Measurements from ENCODE around the gene MACROD2.

The MACROD2 gene

DNA sequence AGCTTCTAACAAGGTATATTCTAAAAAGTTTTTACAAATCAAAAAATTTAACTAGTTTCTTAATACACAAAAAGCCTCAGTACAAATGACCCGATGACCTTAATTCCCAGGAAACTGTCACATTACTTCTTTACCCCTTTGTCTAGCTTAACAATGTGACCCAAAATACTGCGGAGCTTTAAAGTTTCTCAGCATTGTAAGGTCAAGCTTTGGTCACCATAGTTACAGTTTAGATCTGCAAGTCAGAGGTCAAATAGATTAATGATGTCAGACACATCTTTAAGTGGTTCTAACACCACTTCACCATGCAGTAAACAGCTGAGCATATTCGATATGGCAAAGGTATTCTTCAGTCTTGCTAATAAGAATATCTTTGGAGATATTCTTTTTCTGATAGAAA lies 378.9 kb downstream of the MACROD2 start:
- no peaks in the 10 kb centered on the region for H3K36me3 ChIP-seq (ENCODE audit: insufficient read depth, insufficient read length, low read length)
- DNase-seq (ENCODE audit: low read depth, low spot score) = no peak
- H3K9ac ChIP-seq (ENCODE audit: insufficient read length, low read depth) = no peak overlapping the region
- no peaks in the 10 kb centered on the region for H3K27me3 ChIP-seq (ENCODE audit: insufficient read depth, insufficient read length)
- no peak overlapping the region for H3K4me3 ChIP-seq (ENCODE audit: insufficient read length, low read depth)
- no peak for TF ChIP-seq YY1 (IDR thresholded peaks at IDR 0.05; ENCODE audit: insufficient read depth, insufficient read length)
- no peak for TF ChIP-seq ZNF274 (IDR thresholded peaks at IDR 0.05; ENCODE audit: low read depth, low read length)
- no peak for TF ChIP-seq SUZ12 (IDR thresholded peaks at IDR 0.05; ENCODE audit: extremely low read depth, insufficient read depth, insufficient read length)
- no peaks in the 10 kb centered on the region for H3K9me3 ChIP-seq (ENCODE audit: insufficient read depth, low read length)
- H3K4me1 ChIP-seq (ENCODE audit: insufficient read depth, insufficient read length) = peaks cover 2% of the 10 kb centered on the region

DNA sequence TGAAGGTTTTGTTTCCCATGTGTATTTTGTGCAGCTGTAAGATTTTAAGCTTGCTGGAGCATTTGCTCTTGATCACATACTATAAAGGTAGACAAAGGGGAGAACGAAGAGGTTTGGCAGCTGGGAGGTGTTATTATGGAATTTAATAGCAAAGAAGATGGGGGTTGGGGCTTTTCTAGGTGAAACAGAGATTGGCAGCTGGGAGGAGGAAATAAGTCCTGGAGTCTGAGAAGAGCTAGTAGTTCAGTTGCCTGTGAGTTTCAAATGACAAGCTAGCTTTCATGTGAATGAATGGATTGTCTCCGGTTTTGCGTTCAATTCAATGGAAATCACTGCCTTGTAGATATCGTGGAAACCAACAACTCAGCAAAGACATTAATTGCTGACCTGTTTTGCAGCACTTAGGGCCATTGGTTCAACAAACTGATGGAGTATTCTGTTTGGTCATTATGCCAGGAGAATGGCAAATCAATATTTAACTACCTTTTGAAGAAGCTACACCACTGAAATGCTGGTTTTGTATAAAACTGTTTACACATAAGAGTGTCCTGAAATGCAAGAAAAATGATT lies 380.2 kb downstream of the MACROD2 start:
- TF ChIP-seq YY1 (IDR thresholded peaks at IDR 0.05; ENCODE audit: insufficient read depth, insufficient read length) (no peak), ZNF274 (IDR thresholded peaks at IDR 0.05; ENCODE audit: low read depth, low read length) (no peak), SUZ12 (IDR thresholded peaks at IDR 0.05; ENCODE audit: extremely low read depth, insufficient read depth, insufficient read length) (no peak)
- no peak for DNase-seq (ENCODE audit: low read depth, low spot score)
- Histone ChIP-seq H3K36me3 (ENCODE audit: insufficient read depth, insufficient read length, low read length) (no peaks in the 10 kb centered on the region), H3K9me3 (ENCODE audit: insufficient read depth, low read length) (no peaks in the 10 kb centered on the region), H3K27me3 (ENCODE audit: insufficient read depth, insufficient read length) (no peaks in the 10 kb centered on the region), H3K9ac (ENCODE audit: insufficient read length, low read depth) (no peak overlapping the region), H3K4me1 (ENCODE audit: insufficient read depth, insufficient read length) (peaks cover 2% of the 10 kb centered on the region), H3K4me3 (ENCODE audit: insufficient read length, low read depth) (no peak overlapping the region)

DNA sequence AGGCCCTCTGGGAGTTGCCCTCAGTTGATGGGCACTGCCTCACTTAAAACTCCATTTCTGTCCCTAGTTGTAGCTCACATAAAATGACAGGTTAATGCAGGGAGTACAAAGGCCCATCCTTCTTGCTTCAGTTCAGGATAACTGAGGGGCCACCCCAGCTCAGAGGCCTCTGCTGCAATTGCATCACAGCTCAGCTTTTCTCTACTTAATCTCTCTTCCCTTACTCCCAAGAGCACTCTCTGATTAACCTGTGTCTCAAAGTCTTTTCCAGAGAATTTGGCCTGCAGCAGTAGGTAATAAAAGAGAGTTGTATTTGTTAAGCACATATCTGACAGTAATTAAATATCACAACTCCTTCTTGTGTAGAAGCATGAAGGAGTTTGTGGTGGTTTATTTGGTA lies 383.0 kb downstream of the MACROD2 start:
- no peak for DNase-seq (ENCODE audit: low read depth, low spot score)
- Histone ChIP-seq H3K36me3 (ENCODE audit: insufficient read depth, insufficient read length, low read length) (no peaks in the 10 kb centered on the region), H3K9ac (ENCODE audit: insufficient read length, low read depth) (no peak overlapping the region), H3K27me3 (ENCODE audit: insufficient read depth, insufficient read length) (no peaks in the 10 kb centered on the region), H3K9me3 (ENCODE audit: insufficient read depth, low read length) (no peaks in the 10 kb centered on the region), H3K4me1 (ENCODE audit: insufficient read depth, insufficient read length) (peaks cover 2% of the 10 kb centered on the region), H3K4me3 (ENCODE audit: insufficient read length, low read depth) (no peak overlapping the region)
- no peak for TF ChIP-seq ZNF274 (IDR thresholded peaks at IDR 0.05; ENCODE audit: low read depth, low read length)
- no peak for TF ChIP-seq SUZ12 (IDR thresholded peaks at IDR 0.05; ENCODE audit: extremely low read depth, insufficient read depth, insufficient read length)
- TF ChIP-seq YY1 (IDR thresholded peaks at IDR 0.05; ENCODE audit: insufficient read depth, insufficient read length) = no peak

DNA sequence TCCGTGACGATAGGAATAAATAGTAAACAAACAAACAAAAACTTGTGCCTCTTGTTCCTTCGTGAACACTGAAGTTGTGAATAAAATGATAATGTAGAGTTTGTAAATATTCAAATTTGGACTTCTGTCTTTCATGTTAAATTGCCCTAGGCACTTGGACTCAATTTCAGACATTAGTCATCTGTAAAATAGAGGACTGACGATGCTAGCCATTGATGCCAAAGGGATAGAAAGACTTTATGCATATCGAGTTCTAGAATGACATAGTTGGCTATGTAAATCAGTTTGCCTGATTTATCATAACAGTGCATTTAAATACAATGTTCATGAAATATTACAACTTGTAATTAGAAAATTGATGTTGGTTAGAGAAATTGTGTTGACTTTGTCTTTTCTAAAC lies 388.0 kb downstream of the MACROD2 start:
- DNase-seq (ENCODE audit: low read depth, low spot score) = no peak
- Histone ChIP-seq H3K4me1 (ENCODE audit: insufficient read depth, insufficient read length) (no peaks in the 10 kb centered on the region), H3K4me3 (ENCODE audit: insufficient read length, low read depth) (no peak overlapping the region), H3K9ac (ENCODE audit: insufficient read length, low read depth) (no peak overlapping the region), H3K36me3 (ENCODE audit: insufficient read depth, insufficient read length, low read length) (no peaks in the 10 kb centered on the region), H3K9me3 (ENCODE audit: insufficient read depth, low read length) (peaks cover 4% of the 10 kb centered on the region; the same call in 1 of the 2 replicates), H3K27me3 (ENCODE audit: insufficient read depth, insufficient read length) (no peaks in the 10 kb centered on the region)
- TF ChIP-seq SUZ12 (IDR thresholded peaks at IDR 0.05; ENCODE audit: extremely low read depth, insufficient read depth, insufficient read length) (no peak), ZNF274 (IDR thresholded peaks at IDR 0.05; ENCODE audit: low read depth, low read length) (no peak), YY1 (IDR thresholded peaks at IDR 0.05; ENCODE audit: insufficient read depth, insufficient read length) (no peak)

DNA sequence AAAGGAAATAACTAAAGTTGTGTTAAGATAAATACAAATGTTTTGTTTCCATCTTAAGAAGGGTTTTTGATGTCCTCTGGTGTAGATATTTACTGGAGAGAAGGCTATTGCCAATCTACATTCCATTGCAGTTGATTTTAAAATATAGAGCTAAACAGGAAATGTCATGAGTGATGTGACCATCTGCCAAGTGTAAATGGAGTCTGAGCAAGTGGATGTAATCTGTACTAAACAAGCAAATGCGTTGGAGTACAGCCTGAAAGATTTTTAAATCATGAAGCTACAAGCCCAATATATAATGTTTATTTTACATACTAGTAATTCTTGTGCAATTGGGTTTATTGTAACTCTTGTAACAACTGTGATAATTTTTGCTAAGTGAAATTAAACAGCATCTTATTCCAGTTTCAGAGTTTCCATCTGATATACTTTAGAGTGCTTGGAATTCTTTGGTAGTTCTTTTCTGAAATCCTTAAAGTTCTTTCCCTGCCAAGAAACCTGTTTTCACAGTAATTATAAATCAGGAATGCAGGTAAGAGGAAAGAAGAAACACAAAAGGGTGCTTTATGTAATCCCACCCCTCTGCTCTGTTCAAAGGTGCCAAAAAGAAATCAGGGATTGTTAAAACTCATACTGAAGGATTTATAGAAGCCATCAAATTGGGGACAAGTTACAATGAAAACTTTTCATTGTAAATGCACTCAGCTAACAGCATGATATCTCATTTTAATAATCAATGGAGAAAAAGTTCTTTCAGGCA lies 389.3 kb downstream of the MACROD2 start:
- Histone ChIP-seq H3K4me3 (ENCODE audit: insufficient read length, low read depth) (no peak overlapping the region), H3K9me3 (ENCODE audit: insufficient read depth, low read length) (peaks cover 4% of the 10 kb centered on the region; the same call in 1 of the 2 replicates), H3K9ac (ENCODE audit: insufficient read length, low read depth) (no peak overlapping the region), H3K4me1 (ENCODE audit: insufficient read depth, insufficient read length) (no peaks in the 10 kb centered on the region), H3K36me3 (ENCODE audit: insufficient read depth, insufficient read length, low read length) (no peaks in the 10 kb centered on the region), H3K27me3 (ENCODE audit: insufficient read depth, insufficient read length) (no peaks in the 10 kb centered on the region)
- no peak for DNase-seq (ENCODE audit: low read depth, low spot score)
- TF ChIP-seq YY1 (IDR thresholded peaks at IDR 0.05; ENCODE audit: insufficient read depth, insufficient read length) = no peak
- no peak for TF ChIP-seq ZNF274 (IDR thresholded peaks at IDR 0.05; ENCODE audit: low read depth, low read length)
- TF ChIP-seq SUZ12 (IDR thresholded peaks at IDR 0.05; ENCODE audit: extremely low read depth, insufficient read depth, insufficient read length) = no peak

DNA sequence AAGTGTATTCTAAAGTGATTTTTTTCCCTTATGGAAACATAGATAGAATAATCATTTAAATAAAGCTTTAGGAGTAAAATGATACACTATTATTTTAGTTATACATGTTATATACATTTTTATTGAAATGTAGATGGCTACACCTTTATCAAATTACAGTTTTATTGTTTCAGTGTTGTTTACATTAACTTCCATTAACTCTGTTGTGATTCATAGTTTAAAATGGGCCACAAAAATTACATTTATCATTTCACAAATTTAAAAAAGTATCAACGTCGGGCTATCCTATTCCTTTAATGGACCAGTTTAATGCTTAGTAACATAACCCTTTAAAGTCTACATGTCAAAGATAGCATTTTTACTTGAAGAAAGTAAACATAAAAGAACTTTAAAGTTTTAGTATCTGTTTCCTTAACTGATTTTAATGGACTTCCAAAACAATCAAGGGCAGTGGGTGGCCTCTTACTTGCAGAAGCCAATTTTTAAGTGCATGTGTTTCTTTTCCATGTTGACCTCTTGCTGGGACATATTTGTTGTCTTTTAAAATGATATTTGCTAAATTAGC lies 389.9 kb downstream of the MACROD2 start:
- no peak for DNase-seq (ENCODE audit: low read depth, low spot score)
- Histone ChIP-seq H3K9ac (ENCODE audit: insufficient read length, low read depth) (no peak overlapping the region), H3K4me3 (ENCODE audit: insufficient read length, low read depth) (no peak overlapping the region), H3K9me3 (ENCODE audit: insufficient read depth, low read length) (peaks cover 4% of the 10 kb centered on the region; the same call in 1 of the 2 replicates), H3K27me3 (ENCODE audit: insufficient read depth, insufficient read length) (no peaks in the 10 kb centered on the region), H3K4me1 (ENCODE audit: insufficient read depth, insufficient read length) (no peaks in the 10 kb centered on the region), H3K36me3 (ENCODE audit: insufficient read depth, insufficient read length, low read length) (no peaks in the 10 kb centered on the region)
- TF ChIP-seq ZNF274 (IDR thresholded peaks at IDR 0.05; ENCODE audit: low read depth, low read length) = no peak
- no peak for TF ChIP-seq YY1 (IDR thresholded peaks at IDR 0.05; ENCODE audit: insufficient read depth, insufficient read length)
- no peak for TF ChIP-seq SUZ12 (IDR thresholded peaks at IDR 0.05; ENCODE audit: extremely low read depth, insufficient read depth, insufficient read length)

DNA sequence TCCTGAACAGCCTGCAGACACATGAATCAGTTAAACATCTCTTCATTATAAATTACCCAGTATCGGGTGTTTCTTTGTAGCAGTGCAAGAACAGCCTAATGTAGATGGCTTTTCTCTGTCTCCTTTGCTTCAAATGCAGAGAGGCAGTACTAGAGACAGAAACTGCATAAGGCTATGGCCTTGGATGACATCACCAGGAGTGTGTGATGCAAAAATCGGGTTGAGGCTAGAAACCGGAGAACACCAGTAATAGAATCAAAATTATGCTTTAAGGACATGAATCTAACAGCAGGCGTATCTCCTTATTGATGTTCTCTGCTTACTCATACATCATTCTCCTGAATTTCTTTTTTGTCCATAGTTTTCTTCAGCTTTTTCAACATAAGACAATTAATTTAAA lies 391.4 kb downstream of the MACROD2 start:
- H3K9ac ChIP-seq (ENCODE audit: insufficient read length, low read depth) = no peak overlapping the region
- H3K36me3 ChIP-seq (ENCODE audit: insufficient read depth, insufficient read length, low read length) = no peaks in the 10 kb centered on the region
- H3K4me3 ChIP-seq (ENCODE audit: insufficient read length, low read depth) = no peak overlapping the region
- no peak for DNase-seq (ENCODE audit: low read depth, low spot score)
- peaks cover 4% of the 10 kb centered on the region; the same call in 1 of the 2 replicates for H3K9me3 ChIP-seq (ENCODE audit: insufficient read depth, low read length)
- no peaks in the 10 kb centered on the region for H3K4me1 ChIP-seq (ENCODE audit: insufficient read depth, insufficient read length)
- no peaks in the 10 kb centered on the region for H3K27me3 ChIP-seq (ENCODE audit: insufficient read depth, insufficient read length)
- TF ChIP-seq ZNF274 (IDR thresholded peaks at IDR 0.05; ENCODE audit: low read depth, low read length) (no peak), YY1 (IDR thresholded peaks at IDR 0.05; ENCODE audit: insufficient read depth, insufficient read length) (no peak), SUZ12 (IDR thresholded peaks at IDR 0.05; ENCODE audit: extremely low read depth, insufficient read depth, insufficient read length) (no peak)
